ENCODE results near the gene UGT2A1.

Gene UGT2A1

GRCh38 chr4:69584135-69584534, 68.9 kb downstream of the UGT2A1 start:
- H3K4me3 ChIP-seq (ENCODE audit: low read length) = no peak overlapping the region
- H3K27ac ChIP-seq (ENCODE audit: low read length) = no peak overlapping the region
- H3K9me3 ChIP-seq (ENCODE audit: insufficient read depth, low read depth, low read length) = no peaks in the 10 kb centered on the region
- H3K36me3 ChIP-seq (ENCODE audit: insufficient read depth, low read depth, low read length) = no peaks in the 10 kb centered on the region
- no peaks in the 10 kb centered on the region for H3K27me3 ChIP-seq (ENCODE audit: insufficient read depth, low read length)
- no peaks in the 10 kb centered on the region for H3K4me1 ChIP-seq (ENCODE audit: insufficient read depth, low read length)
- no peak overlapping the region for H3K9ac ChIP-seq (ENCODE audit: low read depth, low read length)

DNA sequence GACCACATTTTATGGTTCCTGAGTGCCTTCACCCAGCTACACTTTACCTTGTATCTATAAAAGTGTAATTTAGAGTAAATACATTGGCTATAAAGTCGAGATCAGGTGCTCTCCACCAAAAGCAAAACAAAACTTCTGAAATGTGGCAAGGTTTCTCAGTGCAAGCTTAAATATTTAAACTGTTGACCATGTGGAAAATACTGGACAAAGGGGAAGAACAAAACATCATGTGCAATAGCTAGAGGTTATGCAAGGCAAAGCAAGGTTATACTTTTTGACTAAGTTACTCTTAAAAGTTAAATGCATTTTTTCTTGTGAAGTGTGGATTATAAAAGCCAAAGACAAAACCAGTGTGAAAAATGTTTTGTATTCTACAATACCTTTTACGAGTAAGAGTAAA, 69.5 kb downstream of the UGT2A1 start:
- H3K4me1 ChIP-seq (ENCODE audit: insufficient read depth, low read length) = no peaks in the 10 kb centered on the region
- H3K9ac ChIP-seq (ENCODE audit: low read depth, low read length) = no peak overlapping the region
- H3K27me3 ChIP-seq (ENCODE audit: insufficient read depth, low read length) = no peaks in the 10 kb centered on the region
- H3K27ac ChIP-seq (ENCODE audit: low read length) = no peak overlapping the region
- no peak overlapping the region for H3K4me3 ChIP-seq (ENCODE audit: low read length)
- H3K36me3 ChIP-seq (ENCODE audit: insufficient read depth, low read depth, low read length) = no peaks in the 10 kb centered on the region
- H3K9me3 ChIP-seq (ENCODE audit: insufficient read depth, low read depth, low read length) = no peaks in the 10 kb centered on the region

DNA sequence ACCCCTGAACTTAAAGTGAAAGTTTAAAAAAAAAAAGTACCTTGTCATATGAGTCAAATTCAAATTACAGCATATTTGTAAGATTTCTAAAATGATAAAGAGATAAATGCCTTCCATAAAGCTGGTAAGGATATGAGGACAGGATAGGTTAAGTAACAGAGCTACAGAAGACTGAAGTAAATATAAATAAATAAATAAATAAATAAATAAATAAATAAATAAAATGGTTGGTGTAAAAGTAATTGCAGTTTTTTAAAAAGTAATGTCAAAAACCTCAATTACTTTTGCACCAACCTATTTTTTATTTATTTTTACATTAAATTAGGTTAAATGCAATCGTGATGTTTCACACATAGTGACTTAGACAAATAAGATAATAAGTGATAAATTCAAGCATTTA, 75.8 kb downstream of the UGT2A1 start:
- no peak overlapping the region for H3K9ac ChIP-seq (ENCODE audit: low read depth, low read length)
- H3K9me3 ChIP-seq (ENCODE audit: insufficient read depth, low read depth, low read length) = no peaks in the 10 kb centered on the region

DNA sequence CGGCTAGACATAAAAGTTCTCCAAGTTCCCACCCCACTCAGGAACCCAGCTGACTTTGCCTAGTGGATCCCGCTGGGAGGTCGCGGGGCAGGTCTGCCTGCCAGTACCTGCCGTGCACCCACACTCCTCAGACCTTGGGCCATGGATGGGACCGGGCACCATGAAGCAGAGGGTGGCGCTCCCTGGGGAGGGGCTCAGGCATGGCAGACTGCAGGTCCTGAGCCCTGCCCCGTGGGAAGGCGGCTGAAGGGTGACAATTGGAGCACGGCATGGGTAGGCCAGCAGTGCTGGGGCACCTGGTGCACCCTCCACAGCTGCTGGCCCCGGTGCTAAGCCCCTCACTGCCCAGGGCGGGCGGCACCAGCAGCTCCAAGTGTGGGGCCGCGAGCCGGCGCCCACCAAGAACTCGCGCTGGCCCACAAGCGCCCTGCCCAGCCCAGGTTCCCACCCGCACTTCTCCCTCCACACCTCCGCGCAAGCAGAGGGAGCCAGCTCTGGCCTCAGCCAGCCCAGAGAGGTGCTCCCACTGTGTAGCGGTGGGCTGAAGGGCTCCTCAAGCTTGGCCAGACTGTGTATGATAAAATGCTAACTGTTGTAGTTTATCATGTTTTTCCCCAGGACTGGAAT, 76.7 kb downstream of the UGT2A1 start:
- Histone ChIP-seq H3K4me3 (ENCODE audit: low read length) (no peak overlapping the region), H3K9ac (ENCODE audit: low read depth, low read length) (no peak overlapping the region), H3K4me1 (ENCODE audit: insufficient read depth, low read length) (no peaks in the 10 kb centered on the region)

More for the DNA sequence above, 75.8 kb downstream of the UGT2A1 start:
- H3K36me3 ChIP-seq (ENCODE audit: insufficient read depth, low read depth, low read length) = no peaks in the 10 kb centered on the region
- no peak overlapping the region for H3K27ac ChIP-seq (ENCODE audit: low read length)
- no peak overlapping the region for H3K4me3 ChIP-seq (ENCODE audit: low read length)
- H3K27me3 ChIP-seq (ENCODE audit: insufficient read depth, low read length) = no peaks in the 10 kb centered on the region
- H3K4me1 ChIP-seq (ENCODE audit: insufficient read depth, low read length) = no peaks in the 10 kb centered on the region

GRCh38 chr4:69568787-69569186, 84.3 kb downstream of the UGT2A1 start:
- Histone ChIP-seq H3K27ac (ENCODE audit: low read length) (no peak overlapping the region), H3K4me1 (ENCODE audit: insufficient read depth, low read length) (no peaks in the 10 kb centered on the region), H3K36me3 (ENCODE audit: insufficient read depth, low read depth, low read length) (no peaks in the 10 kb centered on the region), H3K9me3 (ENCODE audit: insufficient read depth, low read depth, low read length) (no peaks in the 10 kb centered on the region), H3K27me3 (ENCODE audit: insufficient read depth, low read length) (no peaks in the 10 kb centered on the region), H3K9ac (ENCODE audit: low read depth, low read length) (no peak overlapping the region), H3K4me3 (ENCODE audit: low read length) (no peak overlapping the region)

More for the DNA sequence above, 76.7 kb downstream of the UGT2A1 start:
- no peaks in the 10 kb centered on the region for H3K9me3 ChIP-seq (ENCODE audit: insufficient read depth, low read depth, low read length)
- H3K27ac ChIP-seq (ENCODE audit: low read length) = no peak overlapping the region
- H3K27me3 ChIP-seq (ENCODE audit: insufficient read depth, low read length) = no peaks in the 10 kb centered on the region
- H3K36me3 ChIP-seq (ENCODE audit: insufficient read depth, low read depth, low read length) = no peaks in the 10 kb centered on the region

- Histone ChIP-seq H3K4me1 (ENCODE audit: insufficient read depth, low read length) (no peaks in the 10 kb centered on the region), H3K27ac (ENCODE audit: low read length) (no peak overlapping the region), H3K9me3 (ENCODE audit: insufficient read depth, low read depth, low read length) (no peaks in the 10 kb centered on the region), H3K27me3 (ENCODE audit: insufficient read depth, low read length) (no peaks in the 10 kb centered on the region), H3K9ac (ENCODE audit: low read depth, low read length) (no peak overlapping the region), H3K36me3 (ENCODE audit: insufficient read depth, low read depth, low read length) (no peaks in the 10 kb centered on the region), H3K4me3 (ENCODE audit: low read length) (no peak overlapping the region)
Measured at GRCh38 chr4:69563424-69563823, 89.6 kb downstream of the UGT2A1 start.

GRCh38 chr4:69549651-69550050, 103.4 kb downstream of the UGT2A1 start:
- Histone ChIP-seq H3K27me3 (ENCODE audit: insufficient read depth, low read length) (no peaks in the 10 kb centered on the region), H3K36me3 (ENCODE audit: insufficient read depth, low read depth, low read length) (no peaks in the 10 kb centered on the region)

DNA sequence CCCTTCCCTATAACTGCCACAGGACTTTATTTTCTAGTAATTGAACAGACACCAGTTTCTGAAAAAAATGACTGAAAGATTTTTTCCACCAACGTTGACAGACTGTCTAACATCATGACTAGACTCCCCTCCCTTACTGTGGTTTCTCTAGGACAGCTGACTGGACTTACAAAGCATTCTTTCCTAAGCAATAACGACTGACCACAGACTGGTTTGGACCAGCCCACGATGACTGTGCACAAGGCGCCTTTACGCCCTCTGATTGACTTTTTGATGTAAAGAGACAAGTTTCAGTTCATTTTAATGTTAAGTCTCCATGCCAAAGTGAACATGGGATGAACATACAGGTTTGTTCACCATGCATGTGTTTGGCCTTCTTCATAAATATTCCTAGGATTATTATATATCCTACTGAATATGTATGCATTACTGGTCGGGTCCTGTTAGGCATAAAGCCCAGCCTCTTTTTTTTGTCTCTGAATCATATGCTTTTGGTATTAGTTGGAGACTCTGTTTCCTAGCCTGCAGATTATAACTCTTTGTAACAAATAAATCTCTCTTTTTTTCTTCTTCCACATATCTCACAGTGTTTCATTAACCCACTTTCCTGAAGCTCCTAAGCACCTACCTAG, 106.8 kb downstream of the UGT2A1 start:
- Histone ChIP-seq H3K36me3 (ENCODE audit: insufficient read depth, low read depth, low read length) (no peaks in the 10 kb centered on the region), H3K4me3 (ENCODE audit: low read length) (no peak overlapping the region), H3K27me3 (ENCODE audit: insufficient read depth, low read length) (no peaks in the 10 kb centered on the region), H3K27ac (ENCODE audit: low read length) (no peak overlapping the region), H3K4me1 (ENCODE audit: insufficient read depth, low read length) (no peaks in the 10 kb centered on the region), H3K9ac (ENCODE audit: low read depth, low read length) (no peak overlapping the region), H3K9me3 (ENCODE audit: insufficient read depth, low read depth, low read length) (no peaks in the 10 kb centered on the region)

More at GRCh38 chr4:69549651-69550050, 103.4 kb downstream of the UGT2A1 start:
- H3K9ac ChIP-seq (ENCODE audit: low read depth, low read length) = no peak overlapping the region
- no peak overlapping the region for H3K4me3 ChIP-seq (ENCODE audit: low read length)
- no peak overlapping the region for H3K27ac ChIP-seq (ENCODE audit: low read length)
- H3K4me1 ChIP-seq (ENCODE audit: insufficient read depth, low read length) = no peaks in the 10 kb centered on the region
- H3K9me3 ChIP-seq (ENCODE audit: insufficient read depth, low read depth, low read length) = no peaks in the 10 kb centered on the region

All from iPS-20b (cell line).